SU-DHL-6 (cell line): ENCODE measurements around the gene NUDT8.

ENCODE experiments used
- EZH2phosphoT487 ChIP-seq: fragments of 200-600 bp; sonication (generic), shearing (Covaris generic); conservative IDR thresholded peaks from 2 replicates; pipeline ENCODE4 v1.6.1; 2018; ENCODE audit warnings: mild to moderate bottlenecking, antibody characterized with exemption, low read length, moderate library complexity, mixed read lengths
- TF ChIP-seq, protein P1 (sequence below): fragments of 200-600 bp; sonication (generic); IDR thresholded peaks from one replicate; pipeline ENCODE4 v1.5.1; 2017; ENCODE audit warnings: antibody characterized with exemption, mild to moderate bottlenecking, low read length, moderate library complexity; ENCODE audit not compliant: insufficient read depth, poor library complexity, severe bottlenecking

DNA sequence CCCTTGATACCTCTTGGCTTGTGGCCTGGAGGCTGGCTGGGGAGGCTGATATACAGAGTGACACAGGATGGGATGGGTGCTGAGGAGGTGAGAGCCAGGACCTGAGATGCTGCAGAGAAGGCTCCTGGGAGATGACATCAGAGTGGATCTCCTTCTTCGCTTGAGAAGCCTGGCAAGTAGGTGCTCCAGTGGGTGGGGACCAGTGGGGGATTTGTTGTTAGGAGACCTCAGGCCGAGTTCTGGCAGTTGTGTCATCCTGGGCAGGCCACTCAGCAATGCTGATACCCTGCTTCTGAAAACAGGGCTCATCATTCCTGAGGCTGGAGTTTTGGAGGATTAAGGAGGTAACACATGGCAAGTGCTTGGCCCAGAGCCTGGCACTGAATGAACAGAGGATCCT is 24.9 kb downstream of the NUDT8 start:
- TF ChIP-seq, protein P1, sequence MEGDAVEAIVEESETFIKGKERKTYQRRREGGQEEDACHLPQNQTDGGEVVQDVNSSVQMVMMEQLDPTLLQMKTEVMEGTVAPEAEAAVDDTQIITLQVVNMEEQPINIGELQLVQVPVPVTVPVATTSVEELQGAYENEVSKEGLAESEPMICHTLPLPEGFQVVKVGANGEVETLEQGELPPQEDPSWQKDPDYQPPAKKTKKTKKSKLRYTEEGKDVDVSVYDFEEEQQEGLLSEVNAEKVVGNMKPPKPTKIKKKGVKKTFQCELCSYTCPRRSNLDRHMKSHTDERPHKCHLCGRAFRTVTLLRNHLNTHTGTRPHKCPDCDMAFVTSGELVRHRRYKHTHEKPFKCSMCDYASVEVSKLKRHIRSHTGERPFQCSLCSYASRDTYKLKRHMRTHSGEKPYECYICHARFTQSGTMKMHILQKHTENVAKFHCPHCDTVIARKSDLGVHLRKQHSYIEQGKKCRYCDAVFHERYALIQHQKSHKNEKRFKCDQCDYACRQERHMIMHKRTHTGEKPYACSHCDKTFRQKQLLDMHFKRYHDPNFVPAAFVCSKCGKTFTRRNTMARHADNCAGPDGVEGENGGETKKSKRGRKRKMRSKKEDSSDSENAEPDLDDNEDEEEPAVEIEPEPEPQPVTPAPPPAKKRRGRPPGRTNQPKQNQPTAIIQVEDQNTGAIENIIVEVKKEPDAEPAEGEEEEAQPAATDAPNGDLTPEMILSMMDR, result no peak
- no peak for TF ChIP-seq EZH2phosphoT487
